ENCODE measurements around the gene NCF2. TPM values are rescaled to one million over a fixed set of nuclear protein-coding genes. Genes with fewer than 3 reads are reported as not detected.
"Not testable (repeated sequence)": the region's sequence is repeated elsewhere in the genome, so short reads cannot be mapped to it uniquely, and the experiment has no call there.

The NCF2 gene
- total RNA-seq, 1 donor from 2014 or later: 144 TPM

GRCh38 chr1:183630748-183631147 lies 40.5 kb upstream of the NCF2 start:
- no peak for ATAC-seq
- intact Hi-C loops (cut with DNase I): no loop called here
- Histone ChIP-seq H3K4me1 (peaks cover 69% of the 10 kb centered on the region), H3K36me3 (peaks cover 52% of the 10 kb centered on the region), H3K9me3 (no peaks in the 10 kb centered on the region), H3K4me3 (peak overlapping the region; percentile 11), H3K27ac (peak overlapping the region; percentile 37), H3K27me3 (no peaks in the 10 kb centered on the region)
- no peak for DNase-seq
- no peak for TF ChIP-seq CTCF (IDR thresholded peaks at IDR 0.05)

- peaks cover 77% of the 10 kb centered on the region for H3K4me1 ChIP-seq
- H3K36me3 ChIP-seq: peaks cover 64% of the 10 kb centered on the region
- no peak for TF ChIP-seq CTCF (IDR thresholded peaks at IDR 0.05)
Measured at GRCh38 chr1:183628537-183628936, 38.3 kb upstream of the NCF2 start.

GRCh38 chr1:183626236-183626635 lies 36.0 kb upstream of the NCF2 start:
- intact Hi-C loops (cut with DNase I); DNase-seq; H3K27me3 ChIP-seq; H3K9me3 ChIP-seq; H3K4me3 ChIP-seq: not testable (repeated sequence)
- Histone ChIP-seq H3K27ac (peak overlapping the region; percentile 63), H3K4me1 (peaks cover 63% of the 10 kb centered on the region), H3K36me3 (peaks cover 62% of the 10 kb centered on the region)
- peak; percentile 40 for ATAC-seq

More at GRCh38 chr1:183628537-183628936, 38.3 kb upstream of the NCF2 start:
- intact Hi-C loops (cut with DNase I): no loop called here
- no peaks in the 10 kb centered on the region for H3K27me3 ChIP-seq
- DNase-seq (no peak), ATAC-seq (no peak)
- no peak overlapping the region for H3K4me3 ChIP-seq
- no peak overlapping the region for H3K27ac ChIP-seq
- H3K9me3 ChIP-seq: no peaks in the 10 kb centered on the region

- H3K4me3 ChIP-seq: no peak overlapping the region
- peak overlapping the region; percentile 14 for H3K27ac ChIP-seq
- H3K4me1 ChIP-seq: peaks cover 40% of the 10 kb centered on the region
- intact Hi-C loops (cut with DNase I): no loop called here
- H3K9me3 ChIP-seq: no peaks in the 10 kb centered on the region
- no peaks in the 10 kb centered on the region for H3K27me3 ChIP-seq
- DNase-seq (no peak), ATAC-seq (peak; percentile 98)
- H3K36me3 ChIP-seq: peaks cover 31% of the 10 kb centered on the region
- TF ChIP-seq CTCF (IDR thresholded peaks at IDR 0.05): peak; percentile 66
Measured at GRCh38 chr1:183622884-183623785, 32.9 kb upstream of the NCF2 start.

- Histone ChIP-seq H3K36me3 (peaks cover 23% of the 10 kb centered on the region), H3K4me3 (no peak overlapping the region), H3K27ac (peak overlapping the region; percentile 14), H3K27me3 (no peaks in the 10 kb centered on the region), H3K9me3 (no peaks in the 10 kb centered on the region), H3K4me1 (peaks cover 35% of the 10 kb centered on the region)
- TF ChIP-seq CTCF (IDR thresholded peaks at IDR 0.05): no peak
- intact Hi-C loops (cut with DNase I): no loop called here
- DNase-seq (no peak), ATAC-seq (no peak)
Measured at GRCh38 chr1:183622013-183622412, 31.8 kb upstream of the NCF2 start.

- Histone ChIP-seq H3K36me3 (peaks cover 12% of the 10 kb centered on the region), H3K9me3 (no peaks in the 10 kb centered on the region), H3K27ac (no peak overlapping the region), H3K27me3 (no peaks in the 10 kb centered on the region), H3K4me3 (no peak overlapping the region), H3K4me1 (peaks cover 18% of the 10 kb centered on the region)
- no peak for DNase-seq
- TF ChIP-seq CTCF (IDR thresholded peaks at IDR 0.05): no peak
- ATAC-seq: no peak
- intact Hi-C loops (cut with DNase I): no loop called here
Measured at GRCh38 chr1:183620311-183620710, 30.1 kb upstream of the NCF2 start.

Measured in upper lobe of right lung (tissue), 1 donor.